ENCODE measurements around the gene BCL11B.

- no peak for TF ChIP-seq CTCF (IDR thresholded peaks at IDR 0.05)
- no peak for TF ChIP-seq POLR2A (IDR thresholded peaks at IDR 0.05)
These were observed 24.5 kb upstream of the BCL11B start for GRCh38 chr14:99296517-99296916.

Data from Peyer's patch (tissue), 4 donors.